ENCODE measurements around the gene GRAP. TPM values are rescaled to one million over a fixed set of nuclear protein-coding genes. Genes with fewer than 3 reads are reported as not detected.

GRAP gene
- total RNA-seq, 4 donors from 2014 or later: 2.6 to 13.2 (median 6.8) TPM

- ATAC-seq (ENCODE audit: low FRiP score): no peak
- DNase-seq (ENCODE audit: low spot score): no peak
- TF ChIP-seq CTCF (IDR thresholded peaks at IDR 0.05): no peak
Observed at GRCh38 chr17:18991531-18992315, 55.0 kb downstream of the GRAP start.

- no peak for TF ChIP-seq CTCF (IDR thresholded peaks at IDR 0.05)
- ATAC-seq (ENCODE audit: low FRiP score) (no peak), DNase-seq (ENCODE audit: low spot score) (no peak)
Observed at GRCh38 chr17:18990331-18990730, 56.4 kb downstream of the GRAP start.

- DNase-seq (ENCODE audit: low spot score) (no peak), ATAC-seq (ENCODE audit: low FRiP score) (no peak)
- no peak for TF ChIP-seq CTCF (IDR thresholded peaks at IDR 0.05)
Observed at GRCh38 chr17:18988546-18989173, 58.1 kb downstream of the GRAP start.

GRCh38 chr17:18987862-18988545 is 58.8 kb downstream of the GRAP start:
- DNase-seq (ENCODE audit: low spot score) (no peak), ATAC-seq (ENCODE audit: low FRiP score) (no peak)
- TF ChIP-seq CTCF (IDR thresholded peaks at IDR 0.05): no peak

GRCh38 chr17:18987230-18987610 is 59.5 kb downstream of the GRAP start:
- no peak for DNase-seq (ENCODE audit: low spot score)
- no peak for ATAC-seq (ENCODE audit: low FRiP score)
- no peak for TF ChIP-seq CTCF (IDR thresholded peaks at IDR 0.05)

GRCh38 chr17:18986541-18987229 is 60.1 kb downstream of the GRAP start:
- ATAC-seq (ENCODE audit: low FRiP score) (no peak), DNase-seq (ENCODE audit: low spot score) (no peak)
- no peak for TF ChIP-seq CTCF (IDR thresholded peaks at IDR 0.05)
